Measurements from ENCODE around the gene FAP.

DNA sequence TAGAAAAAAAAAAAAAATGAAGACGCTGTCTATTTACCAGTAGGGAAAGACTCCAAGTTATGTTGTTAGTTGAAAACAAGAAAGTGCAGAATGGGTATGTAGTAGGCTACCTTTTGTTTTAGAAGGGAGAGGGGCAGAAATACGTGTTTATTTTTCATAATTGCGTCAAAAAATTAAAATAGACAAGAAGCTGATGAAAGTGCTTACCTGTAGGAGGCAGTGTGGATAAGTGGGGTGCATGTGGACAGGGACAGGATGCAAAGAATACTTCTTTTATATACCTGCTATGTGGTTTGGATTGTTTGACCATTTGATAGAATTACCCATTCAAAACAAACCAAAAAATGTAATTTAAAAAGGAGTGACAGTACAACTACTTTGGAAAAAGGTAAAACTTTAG, 88.2 kb downstream of the FAP start:
- TF ChIP-seq, protein P1, sequence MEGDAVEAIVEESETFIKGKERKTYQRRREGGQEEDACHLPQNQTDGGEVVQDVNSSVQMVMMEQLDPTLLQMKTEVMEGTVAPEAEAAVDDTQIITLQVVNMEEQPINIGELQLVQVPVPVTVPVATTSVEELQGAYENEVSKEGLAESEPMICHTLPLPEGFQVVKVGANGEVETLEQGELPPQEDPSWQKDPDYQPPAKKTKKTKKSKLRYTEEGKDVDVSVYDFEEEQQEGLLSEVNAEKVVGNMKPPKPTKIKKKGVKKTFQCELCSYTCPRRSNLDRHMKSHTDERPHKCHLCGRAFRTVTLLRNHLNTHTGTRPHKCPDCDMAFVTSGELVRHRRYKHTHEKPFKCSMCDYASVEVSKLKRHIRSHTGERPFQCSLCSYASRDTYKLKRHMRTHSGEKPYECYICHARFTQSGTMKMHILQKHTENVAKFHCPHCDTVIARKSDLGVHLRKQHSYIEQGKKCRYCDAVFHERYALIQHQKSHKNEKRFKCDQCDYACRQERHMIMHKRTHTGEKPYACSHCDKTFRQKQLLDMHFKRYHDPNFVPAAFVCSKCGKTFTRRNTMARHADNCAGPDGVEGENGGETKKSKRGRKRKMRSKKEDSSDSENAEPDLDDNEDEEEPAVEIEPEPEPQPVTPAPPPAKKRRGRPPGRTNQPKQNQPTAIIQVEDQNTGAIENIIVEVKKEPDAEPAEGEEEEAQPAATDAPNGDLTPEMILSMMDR (IDR thresholded peaks at IDR 0.05): no peak
- no peak for TF ChIP-seq EZH2 (IDR thresholded peaks at IDR 0.05; ENCODE audit: borderline replicate concordance, insufficient read depth, low read depth, low read length, poor library complexity, severe bottlenecking)
